Heart left ventricle (tissue), 16 donors: ENCODE data around the gene ZMAT3. TPM values are rescaled to one million over a fixed set of nuclear protein-coding genes. Genes with fewer than 3 reads are reported as not detected.

Source experiments
- ATAC-seq, 4 donors: fragments of 200-7000 bp; cut with Tn5 transposase; one replicate each; pipeline ENCODE4 v1.9.1; 2020 to 2022; ENCODE audit warnings: moderate library complexity in 4 of 4, mild to moderate bottlenecking in 3 of 4, moderate number of reproducible peaks in 1 of 4
- DNase-seq, 5 donors: peaks; one replicate each; pipeline ENCODE4 v3.0.0-alpha.2; 2020
- H3K27ac ChIP-seq, 12 donors: fragments of 200-600 bp; sonication (generic) in 4 of 12; one replicate each; pipeline versions ENCODE4 v1.5.0 to v1.8.0; 2016 to 2022; ENCODE audit warnings: mild to moderate bottlenecking in 2 of 12
- H3K27me3 ChIP-seq, 9 donors: fragments of 200-600 bp; sonication (generic) in 2 of 9; one replicate each; pipeline versions ENCODE4 v1.5.1 to v1.8.0; 2016 to 2022; ENCODE audit warnings: mild to moderate bottlenecking in 3 of 9
- H3K36me3 ChIP-seq, 9 donors: fragments of 200-600 bp; sonication (generic) in 2 of 9; one replicate each; pipeline versions ENCODE4 v1.5.0 to v1.8.0; 2018 to 2022; ENCODE audit warnings: mild to moderate bottlenecking in 2 of 9
- H3K4me1 ChIP-seq, 12 donors: fragments of 200-600 bp; sonication (generic) in 4 of 12; one replicate each; pipeline versions ENCODE4 v1.5.0 to v1.8.0; 2016 to 2022; ENCODE audit warnings: mild to moderate bottlenecking in 3 of 12
- H3K4me3 ChIP-seq, 12 donors: fragments of 200-600 bp; sonication (generic) in 4 of 12; one replicate each; pipeline versions ENCODE4 v1.5.0 to v1.8.0; 2017 to 2022; ENCODE audit warnings: mild to moderate bottlenecking in 9 of 12, moderate library complexity in 4 of 12
- H3K9me3 ChIP-seq, 12 donors: fragments of 200-600 bp; sonication (generic) in 4 of 12; one replicate each; pipeline versions ENCODE4 v1.5.0 to v1.8.0; 2016 to 2022; ENCODE audit warnings: mild to moderate bottlenecking in 1 of 12
- CTCF ChIP-seq, 12 donors: fragments of 200-600 bp; sonication (generic) in 4 of 12; IDR thresholded peaks; one replicate each; pipeline versions ENCODE4 v1.5.0 to v1.8.0; 2018 to 2022; ENCODE audit warnings: antibody characterized with exemption in 12 of 12, mild to moderate bottlenecking in 5 of 12
- POLR2A ChIP-seq, 2 donors: fragments of 450-650 bp; IDR thresholded peaks; one replicate each; pipeline ENCODE4 v1.6.1; 2017; ENCODE audit warnings: antibody characterized with exemption in 2 of 2, mild to moderate bottlenecking in 2 of 2, moderate library complexity in 2 of 2
- WGBS, 4 donors: extraction: QIAGEN DNeasy Blood & Tissue Kit in 2 of 4; methylation state at CpG; one replicate each; pipeline versions ENCODE4 v1.1.5 to v1.1.7; 2013 to 2018; 5-methylcytosine and 5-hydroxymethylcytosine counted together
- intact Hi-C, 10 donors: fragments of 100-400 bp; cut with DNase I; formaldehyde crosslinking; loops; one replicate each; pipeline versions ENCODE4 v1.11.1 to v1.14.2; 2022
- polyA plus RNA-seq, 2 donors: library from polyadenylated mRNA; stranded (reverse); fragments of 200-250 nt; gene quantifications; one replicate each; pipeline ENCODE4 v1.2.3, GENCODE V29; 2013
- total RNA-seq, 9 donors: library from RNA; depleted of rRNA in 2 of 9; stranded (reverse); fragments of >200 nt in 2 of 9; fragmentation: NEBNext Ultra II Directional in 3 of 9; extraction: Animal tissue kit (Norgen Biotek cat#: 25700) in 3 of 9; gene quantifications; one replicate each; pipeline versions ENCODE4 v1.1.0 to v1.2.4, GENCODE V29; 2016 to 2023
- donor health status: ischemic (EF 13 %, LVEDD 7.1; RV severe dilation, severe dysfunction).
- donor health status: healthy with polysubstance abuse.
- donor health status: DM: no; HTN: yes; CAD: no.
- donor health status: DM: no; HTN: no; CAD: no.
- donor health status: ischemic (EF 25% LVEDD 6.9; RV normal size, moderate dysfunction).
- donor health status: ischemic (EF 25% LVEDD 5.7; RV mildly dilated, moderate dysfunction).
- donor health status: healthy.
- donor health status: DM: yes; HTN: yes; CAD: no.
- donor health status: ischemic (EF 35%, LVEDD 5.7; RV mildly dilated, moderate dysfunction).
- donor health status: nonischemic (EF 11% LVEDD 7.7; RV severe dilation, severe dysfunction).
- donor health status: DM: yes; HTN: yes; CAD: no.
- donor health status: PGD.
- donor health status: ischemic (EF 29% LVEDD 5.4; RV normal size, mild dysfunction).
- donor health status: nonischemic (EF 23%, LVEDD 6.1; RV moderate dilation, normal function).

The ZMAT3 gene
- total and polyA plus RNA-seq, 11 donors, result 2.0 to 23.2 (median 14.3) TPM

GRCh38 chr3:179083977-179084376 lies 12.4 kb upstream of the ZMAT3 start:
- no peaks in the 10 kb centered on the region for H3K4me1 ChIP-seq
- 61 to 74% (median 66%) methylated on average over 2 of the region's 2 CpGs for WGBS, 4 donors
- H3K27ac ChIP-seq, result no peak overlapping the region
- H3K36me3 ChIP-seq, result no peaks in the 10 kb centered on the region
- intact Hi-C loops, result no loop called here
- DNase-seq, result no peak
- ATAC-seq, result no peak
- TF ChIP-seq CTCF (IDR thresholded peaks at IDR 0.05) (no peak), POLR2A (IDR thresholded peaks at IDR 0.05) (no peak)
- H3K4me3 ChIP-seq, result no peak overlapping the region
- H3K9me3 ChIP-seq, result no peaks in the 10 kb centered on the region
- no peaks in the 10 kb centered on the region for H3K27me3 ChIP-seq

- Histone ChIP-seq H3K9me3 (no peaks in the 10 kb centered on the region), H3K36me3 (no peaks in the 10 kb centered on the region), H3K27ac (no peak overlapping the region), H3K4me1 (no peaks in the 10 kb centered on the region), H3K27me3 (no peaks in the 10 kb centered on the region), H3K4me3 (no peak overlapping the region)
- no peak for ATAC-seq
- 71 to 76% (median 73%) methylated on average over 3 of the region's 3 CpGs for WGBS, 4 donors
- TF ChIP-seq POLR2A (IDR thresholded peaks at IDR 0.05), result no peak
- no peak for TF ChIP-seq CTCF (IDR thresholded peaks at IDR 0.05)
- no peak for DNase-seq
- intact Hi-C loops, result no loop called here
Observed at GRCh38 chr3:179082416-179082815, 10.8 kb upstream of the ZMAT3 start.

- ATAC-seq, result no peak
- no peak overlapping the region for H3K4me3 ChIP-seq
- no peaks in the 10 kb centered on the region for H3K4me1 ChIP-seq
- intact Hi-C loops, result no loop called here
- 69 to 70% (median 69%) methylated on average over 2 of the region's 2 CpGs for WGBS, 4 donors
- no peaks in the 10 kb centered on the region for H3K9me3 ChIP-seq
- no peak overlapping the region for H3K27ac ChIP-seq
- DNase-seq, result no peak
- no peaks in the 10 kb centered on the region for H3K36me3 ChIP-seq
- no peak for TF ChIP-seq CTCF (IDR thresholded peaks at IDR 0.05)
- TF ChIP-seq POLR2A (IDR thresholded peaks at IDR 0.05), result no peak
- no peaks in the 10 kb centered on the region for H3K27me3 ChIP-seq
Observed at GRCh38 chr3:179081885-179082284, 10.3 kb upstream of the ZMAT3 start.

GRCh38 chr3:179079537-179079936 lies 7.9 kb upstream of the ZMAT3 start:
- Histone ChIP-seq H3K4me3 (no peak overlapping the region), H3K4me1 (no peaks in the 10 kb centered on the region), H3K9me3 (no peaks in the 10 kb centered on the region), H3K27ac (no peak overlapping the region), H3K36me3 (no peaks in the 10 kb centered on the region), H3K27me3 (no peaks in the 10 kb centered on the region)
- no peak for TF ChIP-seq CTCF (IDR thresholded peaks at IDR 0.05)
- no peak for TF ChIP-seq POLR2A (IDR thresholded peaks at IDR 0.05)
- intact Hi-C loops, result loop anchor here in 2 of 10 donors (10.0 kb wide), 2 partner anchors 55 to 65 kb away; partner anchors contain the start of gene PIK3CA (in 1 of the 2)
- DNase-seq, result no peak
- no peak for ATAC-seq
- whole genome bisulfite sequencing, 4 donors, result 80 to 92% (median 87%) methylated on average over 4 of the region's 4 CpGs
